Ovary (tissue), 3 donors: ENCODE data around the gene ACAP1.

Source experiments
- POLR2A ChIP-seq: fragments of 450-650 bp; IDR thresholded peaks from one replicate; pipeline ENCODE4 v1.6.1; 2017; ENCODE audit warnings: antibody characterized with exemption, mild to moderate bottlenecking, moderate library complexity
- TF ChIP-seq, protein P1 (sequence below), 3 donors: fragments of 450-650 bp in 2 of 3; fragments of 200-600 bp in 1 of 3; IDR thresholded peaks; one replicate each; pipeline versions ENCODE4 v1.5.1 to v1.8.0; 2016 to 2022; ENCODE audit warnings: antibody characterized with exemption in 3 of 3, mild to moderate bottlenecking in 1 of 3
- donor health status: DM: no; HTN: no; CAD: no.

DNA sequence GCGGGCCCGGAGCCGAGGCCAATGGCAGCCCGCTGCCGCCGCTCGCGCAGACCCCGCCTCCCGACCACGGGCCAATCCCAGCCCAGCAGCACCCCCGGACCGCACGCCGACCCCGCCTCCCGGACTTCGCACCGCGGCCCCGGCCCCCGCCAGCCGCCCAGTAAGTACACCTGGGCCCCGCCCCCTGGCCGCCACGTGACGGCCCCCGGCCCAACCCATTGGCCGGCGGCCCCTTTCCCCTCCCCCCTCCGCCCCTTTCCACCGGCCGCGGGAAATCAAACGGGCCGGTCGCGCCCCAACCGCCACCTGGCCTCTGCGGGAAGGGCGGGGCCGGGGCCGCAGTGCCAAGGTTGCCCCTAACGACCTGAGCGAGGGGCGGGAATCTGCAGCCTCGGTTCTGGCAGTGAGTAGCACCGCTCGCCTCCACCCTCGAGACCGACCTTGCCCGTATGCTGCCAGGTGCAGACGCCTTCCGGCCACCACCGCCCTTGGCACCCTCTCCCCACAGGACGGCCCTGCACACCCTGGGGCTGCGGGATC is 41.6 kb upstream of the ACAP1 start, which contains the start of gene YBX2:
- TF ChIP-seq, protein P1, sequence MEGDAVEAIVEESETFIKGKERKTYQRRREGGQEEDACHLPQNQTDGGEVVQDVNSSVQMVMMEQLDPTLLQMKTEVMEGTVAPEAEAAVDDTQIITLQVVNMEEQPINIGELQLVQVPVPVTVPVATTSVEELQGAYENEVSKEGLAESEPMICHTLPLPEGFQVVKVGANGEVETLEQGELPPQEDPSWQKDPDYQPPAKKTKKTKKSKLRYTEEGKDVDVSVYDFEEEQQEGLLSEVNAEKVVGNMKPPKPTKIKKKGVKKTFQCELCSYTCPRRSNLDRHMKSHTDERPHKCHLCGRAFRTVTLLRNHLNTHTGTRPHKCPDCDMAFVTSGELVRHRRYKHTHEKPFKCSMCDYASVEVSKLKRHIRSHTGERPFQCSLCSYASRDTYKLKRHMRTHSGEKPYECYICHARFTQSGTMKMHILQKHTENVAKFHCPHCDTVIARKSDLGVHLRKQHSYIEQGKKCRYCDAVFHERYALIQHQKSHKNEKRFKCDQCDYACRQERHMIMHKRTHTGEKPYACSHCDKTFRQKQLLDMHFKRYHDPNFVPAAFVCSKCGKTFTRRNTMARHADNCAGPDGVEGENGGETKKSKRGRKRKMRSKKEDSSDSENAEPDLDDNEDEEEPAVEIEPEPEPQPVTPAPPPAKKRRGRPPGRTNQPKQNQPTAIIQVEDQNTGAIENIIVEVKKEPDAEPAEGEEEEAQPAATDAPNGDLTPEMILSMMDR (IDR thresholded peaks at IDR 0.05): no peak
- no peak for TF ChIP-seq POLR2A
